Testis (tissue), 3 donors: ENCODE results near the gene IL2RG. TPM values are rescaled to one million over a fixed set of nuclear protein-coding genes. Genes with fewer than 3 reads are reported as not detected.

Experiments
- DNase-seq: peaks from one replicate; pipeline ENCODE4 v3.0.0-alpha.2; 2019
- H3K27ac ChIP-seq, 2 donors: fragments of 200-600 bp; sonication (generic); one replicate each; pipeline ENCODE4 v1.5.1; 2019
- H3K27me3 ChIP-seq: fragments of 200-600 bp; sonication (generic); one replicate; pipeline ENCODE4 v1.5.1; 2019
- H3K36me3 ChIP-seq: fragments of 200-600 bp; sonication (generic); one replicate; pipeline ENCODE4 v1.5.1; 2017; ENCODE audit warnings: low read depth; ENCODE audit errors: missing control alignments
- H3K4me1 ChIP-seq: fragments of 200-600 bp; sonication (generic); one replicate; pipeline ENCODE4 v1.5.1; 2019
- H3K4me3 ChIP-seq, 2 donors: fragments of 200-600 bp; sonication (generic); one replicate each; pipeline ENCODE4 v1.5.1; 2017 to 2019
- H3K9me3 ChIP-seq: fragments of 200-600 bp; sonication (generic); one replicate; pipeline ENCODE4 v1.5.1; 2017
- POLR2A ChIP-seq: fragments of 450-650 bp; IDR thresholded peaks from one replicate; pipeline ENCODE4 v1.6.1; 2017; ENCODE audit warnings: antibody characterized with exemption, mild to moderate bottlenecking, moderate library complexity
- WGBS, 2 donors: methylation state at CpG; one replicate each; pipeline ENCODE4 v1.1.5; 2018; 5-methylcytosine and 5-hydroxymethylcytosine counted together
- intact Hi-C: fragments of 100-400 bp; cut with DNase I; formaldehyde crosslinking; loops from one replicate; pipeline ENCODE4 v1.15.1; 2023; ENCODE audit warnings: low total_unique reads
- polyA plus RNA-seq: library from polyadenylated mRNA; stranded (reverse); fragments of 350-450 nt; fragmentation: Illumina TruSeq; extraction: RNeasy Lipid Tissue Mini Kit (QIAGEN cat#74804); gene quantifications from one replicate; pipeline ENCODE4 v1.2.3, GENCODE V29; 2014; ENCODE audit warnings: low read depth, low replicate concordance; ENCODE audit not compliant: insufficient read depth
- total RNA-seq, 2 donors: library from RNA; depleted of rRNA; stranded (reverse); fragments of >200 nt; gene quantifications; one replicate each; pipeline ENCODE4 v1.2.3, GENCODE V29; 2016
- TF ChIP-seq, protein P1 (sequence below), 3 experiments: fragments of 450-650 bp in 2 of 3; fragments of 200-600 bp in 1 of 3; sonication (generic) in 1 of 3; IDR thresholded peaks; one replicate each; pipeline ENCODE4 v1.5.1; 2016 to 2019; ENCODE audit warnings: antibody characterized with exemption in 3 of 3, mild to moderate bottlenecking in 2 of 3, moderate library complexity in 1 of 3

IL2RG gene
- total and polyA plus RNA-seq, 3 donors from 2014 or later, result 1.7 to 7.7 (median 6.8) TPM

- Histone ChIP-seq H3K4me1 (peaks cover 10% of the 10 kb centered on the region), H3K36me3 (no peaks in the 10 kb centered on the region), H3K9me3 (no peaks in the 10 kb centered on the region), H3K4me3 (no peak overlapping the region), H3K27ac (no peak overlapping the region), H3K27me3 (no peaks in the 10 kb centered on the region)
- DNase-seq, result no peak
- 42 to 80% methylated on average over 3 to 4 of the region's 4 CpGs for WGBS, 2 donors
- no peak for TF ChIP-seq POLR2A
- TF ChIP-seq, protein P1, sequence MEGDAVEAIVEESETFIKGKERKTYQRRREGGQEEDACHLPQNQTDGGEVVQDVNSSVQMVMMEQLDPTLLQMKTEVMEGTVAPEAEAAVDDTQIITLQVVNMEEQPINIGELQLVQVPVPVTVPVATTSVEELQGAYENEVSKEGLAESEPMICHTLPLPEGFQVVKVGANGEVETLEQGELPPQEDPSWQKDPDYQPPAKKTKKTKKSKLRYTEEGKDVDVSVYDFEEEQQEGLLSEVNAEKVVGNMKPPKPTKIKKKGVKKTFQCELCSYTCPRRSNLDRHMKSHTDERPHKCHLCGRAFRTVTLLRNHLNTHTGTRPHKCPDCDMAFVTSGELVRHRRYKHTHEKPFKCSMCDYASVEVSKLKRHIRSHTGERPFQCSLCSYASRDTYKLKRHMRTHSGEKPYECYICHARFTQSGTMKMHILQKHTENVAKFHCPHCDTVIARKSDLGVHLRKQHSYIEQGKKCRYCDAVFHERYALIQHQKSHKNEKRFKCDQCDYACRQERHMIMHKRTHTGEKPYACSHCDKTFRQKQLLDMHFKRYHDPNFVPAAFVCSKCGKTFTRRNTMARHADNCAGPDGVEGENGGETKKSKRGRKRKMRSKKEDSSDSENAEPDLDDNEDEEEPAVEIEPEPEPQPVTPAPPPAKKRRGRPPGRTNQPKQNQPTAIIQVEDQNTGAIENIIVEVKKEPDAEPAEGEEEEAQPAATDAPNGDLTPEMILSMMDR (IDR thresholded peaks at IDR 0.05), result no peak
- intact Hi-C loops, result no loop called here
Observed at GRCh38 chrX:71099736-71100135, 11.6 kb downstream of the IL2RG start.

DNA sequence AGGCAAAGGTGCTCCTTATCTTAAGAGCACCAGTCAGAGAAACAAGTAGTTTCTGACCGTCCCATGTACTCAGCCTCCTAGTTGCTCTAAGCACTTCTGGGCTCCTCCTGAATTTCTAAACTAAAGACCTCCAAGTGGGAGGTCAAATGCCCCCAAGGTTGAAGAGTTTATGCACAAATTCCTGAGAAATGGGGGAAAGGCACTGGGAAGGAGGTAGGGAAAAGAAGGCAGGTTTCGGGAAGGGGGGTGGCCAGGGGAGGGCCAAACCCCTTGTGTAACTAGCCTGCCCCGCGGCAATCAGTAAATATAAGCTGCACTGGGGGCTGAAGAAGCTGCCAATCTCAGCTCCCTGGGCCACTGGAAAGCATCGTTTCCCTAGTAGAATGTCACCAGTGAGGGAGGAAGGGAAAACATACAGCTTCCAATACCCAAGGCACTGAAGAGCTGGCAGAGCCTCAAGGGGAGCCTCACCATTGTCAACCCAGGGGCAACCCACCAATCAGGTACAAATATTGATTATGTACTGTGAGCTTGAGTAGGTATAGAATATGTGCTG lies 12.3 kb downstream of the IL2RG start:
- 46 to 50% methylated on average over 1 to 5 of the region's 5 CpGs for WGBS, 2 donors
- no peak overlapping the region for H3K4me3 ChIP-seq
- no peaks in the 10 kb centered on the region for H3K27me3 ChIP-seq
- H3K27ac ChIP-seq, result no peak overlapping the region
- H3K9me3 ChIP-seq, result no peaks in the 10 kb centered on the region
- intact Hi-C loops, result no loop called here
- peaks cover 10% of the 10 kb centered on the region for H3K4me1 ChIP-seq
- no peaks in the 10 kb centered on the region for H3K36me3 ChIP-seq
- DNase-seq, result no peak
- TF ChIP-seq POLR2A, result no peak
- TF ChIP-seq, protein P1 (IDR thresholded peaks at IDR 0.05), result no peak

- Histone ChIP-seq H3K4me1 (peaks cover 4% of the 10 kb centered on the region), H3K27me3 (no peaks in the 10 kb centered on the region), H3K9me3 (no peaks in the 10 kb centered on the region), H3K36me3 (no peaks in the 10 kb centered on the region), H3K4me3 (no peak overlapping the region), H3K27ac (peak overlapping the region in 1 of 2 donors; percentile 45)
- intact Hi-C loops, result no loop called here
- 22 to 29% methylated on average over 1 to 2 of the region's 2 CpGs for WGBS, 2 donors
- peak; percentile 83 for DNase-seq
- TF ChIP-seq, protein P1 (IDR thresholded peaks at IDR 0.05), result peak in 2 of 3 experiments; percentile 25 to 30
- no peak for TF ChIP-seq POLR2A
Observed at GRCh38 chrX:71098302-71098701, 13.1 kb downstream of the IL2RG start.

- no peaks in the 10 kb centered on the region for H3K36me3 ChIP-seq
- peak overlapping the region; percentile 59 to 73 for H3K4me3 ChIP-seq
- intact Hi-C loops, result no loop called here
- DNase-seq, result no peak
- TF ChIP-seq, protein P1 (IDR thresholded peaks at IDR 0.05), result no peak
- TF ChIP-seq POLR2A, result no peak
- WGBS, 2 donors, result 0% methylated on average over 8 of the region's 9 CpGs; no CpG with 5 or more reads in 1 of the 2 donors
- no peaks in the 10 kb centered on the region for H3K27me3 ChIP-seq
- peak overlapping the region; percentile 65 to 74 for H3K27ac ChIP-seq
- H3K9me3 ChIP-seq, result no peaks in the 10 kb centered on the region
- no peaks in the 10 kb centered on the region for H3K4me1 ChIP-seq
Observed at GRCh38 chrX:71096760-71097032, 14.7 kb downstream of the IL2RG start.
